Activated naive CD4-positive, alpha-beta T cell treated with anti-CD3 and anti-CD28 coated beads for 36 hours (primary cell): ENCODE measurements around the gene BBC3. TPM values are rescaled to one million over a fixed set of nuclear protein-coding genes. Genes with fewer than 3 reads are reported as not detected.
A peak's percentile ranks its signal among the peaks of the same experiment; 100 is the strongest.
"Not testable (repeated sequence)": the region's sequence is repeated elsewhere in the genome, so short reads cannot be mapped to it uniquely, and the experiment has no call there.

Experiments
- CTCF ChIA-PET: fragments of 350-600 bp; sonication (Branson Sonifier 250); formaldehyde crosslinking; loops from one replicate; lab custom pipeline; 2021; ENCODE audit warnings: antibody characterized with exemption; lab: Charles Lee
- DNase-seq: peaks from one replicate; pipeline ENCODE4 v3.0.0-alpha.2; 2020
- H3K27ac Mint-ChIP-seq: one replicate; pipeline ENCODE4 v1.8.0; 2021; ENCODE audit warnings: mild to moderate bottlenecking, mixed read lengths
- H3K27me3 Mint-ChIP-seq: one replicate; pipeline ENCODE4 v1.8.0; 2021; ENCODE audit warnings: low read depth, mixed read lengths
- H3K36me3 Mint-ChIP-seq: one replicate; pipeline ENCODE4 v1.8.0; 2021; ENCODE audit warnings: low read depth, mixed read lengths
- H3K4me1 Mint-ChIP-seq: one replicate; pipeline ENCODE4 v1.8.0; 2021; ENCODE audit warnings: low read depth, mixed read lengths
- H3K4me3 Mint-ChIP-seq: one replicate; pipeline ENCODE4 v1.8.0; 2021; ENCODE audit warnings: mild to moderate bottlenecking, moderate library complexity, mixed read lengths
- H3K9me3 Mint-ChIP-seq: one replicate; pipeline ENCODE4 v1.8.0; 2021; ENCODE audit warnings: mixed read lengths
- intact Hi-C: fragments of 100-400 bp; cut with micrococcal nuclease; formaldehyde crosslinking; loops from one replicate; pipeline ENCODE4 v1.15.1; 2023
- total RNA-seq, 2 experiments: library from RNA; stranded (reverse); gene quantifications; one replicate each; pipeline ENCODE4 v1.2.3, GENCODE V29; 2021

BBC3 gene
- total RNA-seq, 2 experiments from 2014 or later: 55.9 to 59.5 TPM

DNA sequence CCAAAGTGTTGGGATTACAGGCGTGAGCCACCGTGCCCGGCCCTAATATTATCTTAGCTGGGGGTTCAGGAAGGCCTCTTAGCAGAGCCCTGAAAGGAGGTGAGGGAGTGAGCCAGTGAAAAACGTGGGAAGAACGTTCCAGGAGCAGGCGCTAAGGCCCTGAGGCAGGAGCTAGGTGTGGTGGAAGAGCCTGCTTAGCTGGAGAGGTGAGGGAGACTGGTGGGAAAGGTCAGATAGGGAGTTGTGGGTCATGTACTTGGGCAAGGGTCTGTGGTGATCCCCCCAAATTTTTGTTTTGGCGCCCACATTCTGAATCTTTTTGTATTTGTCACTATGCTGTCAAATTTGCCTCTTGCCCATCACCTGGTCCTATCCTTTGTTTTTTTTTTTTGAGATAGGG lies 38.6 kb upstream of the BBC3 start:
- DNase-seq: no peak
- peaks cover 10% of the 10 kb centered on the region for H3K4me1 Mint-ChIP-seq
- no peak overlapping the region for H3K4me3 Mint-ChIP-seq
- intact Hi-C loops: no loop called here
- CTCF ChIA-PET: interaction anchor here (0.6 kb wide), 1 partner anchor 11 kb away, joined by 3 read pairs; no protein-coding TSS in a partner anchor
- H3K9me3 Mint-ChIP-seq: no peaks in the 10 kb centered on the region
- H3K27ac Mint-ChIP-seq: no peak overlapping the region
- peaks cover 23% of the 10 kb centered on the region for H3K36me3 Mint-ChIP-seq
- H3K27me3 Mint-ChIP-seq: no peaks in the 10 kb centered on the region

DNA sequence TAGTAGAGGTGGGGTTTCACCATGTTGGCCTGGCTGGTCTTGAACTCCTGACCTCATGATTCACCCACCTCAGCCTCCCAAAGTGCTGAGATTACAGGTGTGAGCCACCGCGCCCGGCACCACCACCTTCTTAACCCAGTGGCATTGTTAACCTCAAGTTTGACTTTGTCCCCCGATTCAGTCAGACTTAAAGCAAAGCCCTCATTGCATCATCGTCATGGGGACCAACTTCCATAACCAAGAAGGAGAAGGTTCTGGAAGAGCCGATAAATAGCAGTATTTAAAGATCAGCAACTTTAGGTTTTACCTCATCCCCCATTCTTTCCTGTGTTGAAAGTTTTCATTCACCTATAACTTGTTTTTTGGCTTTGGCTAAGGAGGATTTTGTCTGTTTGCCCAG lies 37.0 kb upstream of the BBC3 start:
- Mint-ChIP-seq H3K27me3 (no peaks in the 10 kb centered on the region), H3K27ac (no peak overlapping the region), H3K4me1 (peaks cover 9% of the 10 kb centered on the region), H3K9me3 (no peaks in the 10 kb centered on the region), H3K36me3 (peaks cover 27% of the 10 kb centered on the region), H3K4me3 (no peak overlapping the region)
- CTCF ChIA-PET: no interaction called here
- no peak for DNase-seq
- intact Hi-C loops: no loop called here

DNA sequence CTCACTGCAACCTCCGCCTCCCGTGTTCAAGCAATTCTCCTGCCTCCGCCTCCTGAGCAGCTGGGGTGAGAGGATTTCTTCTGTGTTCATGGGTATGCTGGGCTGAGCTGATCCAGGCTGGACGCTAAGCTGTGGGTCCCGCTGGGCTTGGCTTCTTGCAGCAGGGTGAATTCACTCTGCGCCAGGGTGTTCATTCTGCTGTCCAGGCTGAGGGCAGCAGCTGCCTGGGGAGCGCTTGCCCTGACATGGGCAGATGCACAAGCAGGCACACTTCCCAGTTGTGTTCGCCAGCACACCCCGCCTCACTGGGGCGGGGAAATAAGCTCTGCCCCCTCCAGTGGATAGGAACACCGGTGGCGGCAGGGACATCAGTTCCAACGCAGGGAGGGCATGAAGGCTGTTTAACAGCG lies 36.4 kb upstream of the BBC3 start:
- DNase-seq: no peak
- Mint-ChIP-seq H3K27ac (no peak overlapping the region), H3K4me3 (no peak overlapping the region), H3K4me1 (peaks cover 2% of the 10 kb centered on the region), H3K9me3 (no peaks in the 10 kb centered on the region), H3K27me3 (no peaks in the 10 kb centered on the region), H3K36me3 (peaks cover 28% of the 10 kb centered on the region)
- CTCF ChIA-PET: interaction anchor here (0.6 kb wide), 1 partner anchor 230 kb away, joined by 3 read pairs; no protein-coding TSS in a partner anchor
- intact Hi-C loops: no loop called here

DNA sequence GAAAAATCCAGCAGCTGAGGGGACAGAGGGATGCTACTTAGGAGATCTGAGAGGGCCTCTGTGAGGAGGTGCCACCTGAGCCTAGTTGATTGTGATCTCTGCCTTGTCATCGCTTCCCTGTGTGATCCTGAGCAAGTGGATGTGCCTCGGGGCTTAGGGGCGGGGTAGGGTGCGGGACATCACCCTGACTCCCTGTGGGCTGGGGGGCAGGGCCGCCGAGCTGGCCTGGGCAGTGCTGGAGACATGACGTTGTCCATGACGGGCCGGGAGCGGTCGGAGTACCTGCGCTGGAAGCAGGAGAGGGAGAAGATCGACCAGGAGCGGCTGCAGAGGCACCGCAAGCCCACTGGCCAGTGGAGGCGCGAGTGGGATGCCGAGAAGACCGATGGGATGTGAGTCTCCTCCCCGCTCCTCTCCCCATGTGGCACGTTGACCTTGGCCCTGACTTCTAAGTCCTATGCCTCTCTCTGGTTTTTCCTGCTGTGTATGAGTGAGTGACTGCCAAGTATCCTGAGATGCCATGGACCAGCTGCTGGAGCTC lies 35.5 kb upstream of the BBC3 start:
- H3K9me3 Mint-ChIP-seq: no peaks in the 10 kb centered on the region
- no peaks in the 10 kb centered on the region for H3K27me3 Mint-ChIP-seq
- CTCF ChIA-PET: interaction anchor here (0.6 kb wide), 1 partner anchor 230 kb away, joined by 3 read pairs; no protein-coding TSS in a partner anchor
- intact Hi-C loops: no loop called here
- peaks cover 33% of the 10 kb centered on the region for H3K36me3 Mint-ChIP-seq
- H3K27ac Mint-ChIP-seq: no peak overlapping the region
- DNase-seq: no peak
- no peaks in the 10 kb centered on the region for H3K4me1 Mint-ChIP-seq
- no peak overlapping the region for H3K4me3 Mint-ChIP-seq

DNA sequence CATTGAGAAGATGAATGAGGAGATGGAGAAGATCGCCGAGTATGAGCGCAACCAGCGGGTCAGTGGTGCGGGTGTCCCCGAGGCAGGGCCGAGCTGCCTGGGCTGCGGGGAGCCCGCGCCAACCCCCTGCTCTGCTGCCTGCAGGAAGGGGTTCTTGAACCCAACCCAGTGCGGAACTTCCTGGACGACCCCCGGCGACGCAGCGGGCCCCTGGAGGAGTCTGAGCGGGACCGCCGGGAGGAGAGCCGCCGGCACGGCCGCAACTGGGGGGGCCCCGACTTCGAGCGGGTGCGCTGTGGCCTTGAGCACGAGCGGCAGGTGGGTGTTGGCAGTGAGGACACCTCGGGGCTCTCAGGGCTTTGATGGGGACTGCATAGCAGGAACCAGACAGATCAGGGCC lies 33.6 kb upstream of the BBC3 start:
- Mint-ChIP-seq H3K36me3 (peaks cover 38% of the 10 kb centered on the region), H3K4me3 (no peak overlapping the region), H3K27me3 (no peaks in the 10 kb centered on the region), H3K27ac (no peak overlapping the region), H3K9me3 (no peaks in the 10 kb centered on the region), H3K4me1 (peaks cover 11% of the 10 kb centered on the region)
- intact Hi-C loops: no loop called here
- no peak for DNase-seq
- CTCF ChIA-PET: no interaction called here

DNA sequence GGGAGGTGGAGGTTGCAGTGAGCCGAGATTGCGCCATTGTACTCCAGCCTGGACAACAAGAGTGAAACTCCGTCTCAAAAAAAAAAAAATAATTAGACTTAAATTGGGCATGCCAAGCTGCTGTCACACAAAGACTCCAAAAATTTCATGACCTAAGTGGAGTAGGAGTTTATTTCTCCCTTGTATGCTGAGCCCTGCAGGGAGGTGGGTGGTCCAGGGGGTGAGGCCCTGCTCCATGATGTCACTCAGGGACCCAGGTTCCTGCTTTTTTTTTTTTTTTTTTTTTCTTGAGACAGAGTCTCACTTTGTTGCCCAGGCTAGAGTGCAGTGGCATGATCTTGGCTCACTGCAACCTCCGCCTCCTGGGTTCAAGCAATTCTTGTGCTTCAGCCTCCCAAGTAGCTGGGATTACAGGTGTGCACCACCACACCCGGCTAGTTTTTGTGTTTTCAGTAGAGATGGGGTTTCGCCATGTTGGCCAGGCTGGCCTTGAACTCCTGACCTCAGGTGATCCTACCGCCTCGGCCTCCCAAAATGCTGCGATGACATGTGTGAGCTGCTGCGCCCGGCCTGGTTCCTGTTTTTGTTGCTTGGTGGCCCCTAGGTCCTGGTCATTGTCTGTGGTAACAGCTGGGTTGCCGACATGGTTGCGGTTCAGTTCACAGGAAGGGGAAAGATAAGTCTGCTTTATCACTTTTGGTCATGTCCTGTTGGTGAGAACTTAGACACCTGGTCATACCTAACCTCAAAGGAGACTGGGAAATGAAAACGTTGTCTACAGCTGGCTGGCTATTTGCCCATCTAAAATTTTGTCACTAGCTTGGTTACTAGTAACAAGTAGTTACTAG lies 31.2 kb upstream of the BBC3 start:
- CTCF ChIA-PET: interaction anchor here (1.0 kb wide), 1 partner anchor 15 kb away, joined by 3 read pairs; no protein-coding TSS in a partner anchor
- H3K4me3 Mint-ChIP-seq, H3K9me3 Mint-ChIP-seq, intact Hi-C loops, DNase-seq, H3K27me3 Mint-ChIP-seq, H3K27ac Mint-ChIP-seq: not testable (repeated sequence)
- Mint-ChIP-seq H3K36me3 (peaks cover 59% of the 10 kb centered on the region), H3K4me1 (peaks cover 36% of the 10 kb centered on the region)

DNA sequence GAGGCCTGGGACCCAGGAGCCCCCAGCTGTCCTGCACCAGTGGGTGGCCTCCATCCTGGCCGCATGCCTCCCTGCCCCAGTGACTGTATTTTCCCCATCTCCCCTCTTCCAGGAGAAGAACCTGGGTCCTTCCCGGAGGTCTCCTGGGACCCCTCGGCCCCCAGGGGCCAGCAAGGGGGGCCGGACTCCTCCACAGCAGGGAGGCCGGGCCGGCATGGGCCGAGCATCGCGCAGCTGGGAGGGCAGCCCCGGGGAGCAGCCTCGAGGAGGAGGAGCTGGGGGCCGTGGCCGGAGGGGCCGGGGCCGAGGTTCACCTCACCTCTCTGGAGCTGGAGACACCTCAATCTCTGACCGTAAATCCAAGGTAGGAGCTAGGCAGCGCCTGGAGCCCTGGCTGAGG lies 29.5 kb upstream of the BBC3 start:
- no peak for DNase-seq
- H3K4me3 Mint-ChIP-seq: no peak overlapping the region
- CTCF ChIA-PET: no interaction called here
- no peak overlapping the region for H3K27ac Mint-ChIP-seq
- no peaks in the 10 kb centered on the region for H3K9me3 Mint-ChIP-seq
- peaks cover 53% of the 10 kb centered on the region for H3K36me3 Mint-ChIP-seq
- H3K27me3 Mint-ChIP-seq: no peaks in the 10 kb centered on the region
- intact Hi-C loops: no loop called here
- H3K4me1 Mint-ChIP-seq: peaks cover 39% of the 10 kb centered on the region

DNA sequence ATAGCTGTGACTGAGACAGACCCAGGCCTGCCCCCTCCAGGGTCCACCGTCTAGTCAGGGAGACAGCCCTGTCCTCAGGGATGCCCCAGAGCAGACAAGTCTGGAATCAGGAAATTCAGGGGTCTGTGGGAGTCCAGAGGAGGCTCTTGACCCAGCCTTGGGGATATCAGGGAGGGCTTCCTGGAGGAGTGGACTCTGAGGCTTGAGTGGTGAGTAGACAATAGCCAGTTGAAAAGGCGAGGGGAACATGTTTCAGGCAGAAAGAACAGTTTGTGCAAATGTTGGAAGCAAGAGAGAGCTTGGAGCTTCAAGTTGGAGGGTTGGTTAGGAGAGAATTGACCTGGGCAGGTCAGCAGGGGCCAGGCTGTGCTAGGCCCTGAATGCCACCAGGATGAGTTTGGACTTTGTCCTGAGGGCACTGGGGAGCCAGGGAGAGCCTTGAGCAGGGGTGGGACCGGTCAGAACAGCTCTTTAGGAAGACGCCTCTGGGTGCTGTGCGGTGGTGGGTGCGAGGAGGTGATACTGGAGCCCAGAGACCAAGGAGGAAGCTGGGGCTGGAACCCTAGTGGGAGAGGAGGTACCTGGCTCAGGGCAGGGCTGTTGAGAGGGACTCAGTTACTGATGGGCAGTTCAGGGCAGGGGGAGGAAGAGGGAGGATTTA lies 28.0 kb upstream of the BBC3 start:
- Mint-ChIP-seq H3K9me3 (no peaks in the 10 kb centered on the region), H3K36me3 (peaks cover 44% of the 10 kb centered on the region), H3K4me3 (peak overlapping the region; percentile 88), H3K4me1 (peaks cover 39% of the 10 kb centered on the region), H3K27ac (peak overlapping the region; percentile 11), H3K27me3 (no peaks in the 10 kb centered on the region)
- intact Hi-C loops: loop anchor here (5.0 kb wide), 2 partner anchors 397 to 542 kb away; partner anchors contain the start of genes ARHGAP35 and PRKD2
- CTCF ChIA-PET: interaction anchor here (1.3 kb wide), 1 partner anchor 10 kb away, joined by 3 read pairs; no protein-coding TSS in a partner anchor
- DNase-seq: no peak

DNA sequence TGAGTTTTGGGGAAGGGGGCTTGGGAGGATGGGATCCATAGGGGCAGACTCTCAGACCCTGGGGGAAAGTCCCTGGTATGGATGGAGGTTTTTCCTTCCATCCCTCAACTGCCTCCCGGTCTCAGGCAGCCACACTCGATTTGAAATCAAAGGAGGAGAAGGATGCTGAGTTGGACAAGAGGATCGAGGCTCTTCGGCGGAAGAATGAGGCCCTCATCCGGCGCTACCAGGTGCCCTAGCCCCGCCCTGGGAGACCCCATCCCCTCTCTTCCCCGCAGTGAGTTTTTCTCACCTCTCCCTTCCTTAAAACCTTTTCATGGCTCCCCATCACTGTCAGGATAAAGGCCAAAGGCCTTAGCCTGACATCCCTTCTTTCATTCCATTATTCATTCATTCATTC lies 27.4 kb upstream of the BBC3 start:
- CTCF ChIA-PET: interaction anchor here (1.3 kb wide), 1 partner anchor 11 kb away, joined by 3 read pairs; no protein-coding TSS in a partner anchor
- no peaks in the 10 kb centered on the region for H3K9me3 Mint-ChIP-seq
- no peaks in the 10 kb centered on the region for H3K27me3 Mint-ChIP-seq
- peak overlapping the region; percentile 88 for H3K4me3 Mint-ChIP-seq
- peak overlapping the region; percentile 96 for H3K27ac Mint-ChIP-seq
- no peak for DNase-seq
- peaks cover 44% of the 10 kb centered on the region for H3K36me3 Mint-ChIP-seq
- intact Hi-C loops: loop anchor here (5.0 kb wide), 2 partner anchors 396 to 541 kb away; partner anchors contain the start of genes ARHGAP35 and PRKD2
- peaks cover 39% of the 10 kb centered on the region for H3K4me1 Mint-ChIP-seq

DNA sequence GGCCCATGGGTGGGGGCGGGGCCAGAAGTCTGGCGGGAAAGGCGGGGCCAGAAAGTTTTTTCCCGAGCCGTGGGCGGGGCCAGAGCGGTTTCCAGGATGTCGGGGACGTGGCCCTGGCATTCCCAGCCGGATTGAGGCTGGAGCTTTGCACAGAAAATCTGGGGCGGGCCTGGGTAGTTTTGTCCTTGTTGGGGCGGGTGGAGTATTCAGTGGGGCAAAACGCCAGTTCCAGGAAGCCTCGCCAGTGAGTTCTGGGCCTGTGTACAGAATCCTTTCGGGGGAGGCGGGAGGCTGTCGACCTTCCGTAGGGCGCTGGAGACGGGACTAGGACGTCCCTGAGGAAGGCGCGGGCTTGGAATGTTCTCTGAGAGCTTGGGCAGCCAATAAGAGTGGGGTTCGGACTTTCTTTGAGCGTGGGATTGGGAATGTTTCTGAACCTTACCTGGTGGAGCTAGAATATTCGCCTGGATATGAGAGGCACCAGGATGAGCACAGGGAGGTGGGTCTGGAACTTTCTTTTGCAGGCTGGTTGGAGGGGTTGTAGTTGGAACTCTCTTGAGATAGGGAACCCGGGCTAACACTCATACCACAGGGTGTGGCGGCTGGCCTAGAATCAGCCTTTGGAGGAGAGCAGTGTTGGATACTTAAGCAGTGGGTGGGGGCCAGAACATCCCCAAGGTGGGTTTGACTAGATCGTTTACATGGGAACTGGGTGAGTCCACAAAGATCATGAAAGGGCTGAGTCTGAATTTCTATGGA lies 26.6 kb upstream of the BBC3 start:
- peak overlapping the region; percentile 96 for H3K27ac Mint-ChIP-seq
- intact Hi-C loops: loop anchor here (1.0 to 5.0 kb wide), 7 partner anchors 17 to 540 kb away; partner anchors contain the start of genes ARHGAP35, DHX34, INAFM1 and NAPA
- peaks cover 39% of the 10 kb centered on the region for H3K4me1 Mint-ChIP-seq
- H3K27me3 Mint-ChIP-seq: no peaks in the 10 kb centered on the region
- CTCF ChIA-PET: interaction anchor here (2.8 kb wide), 1 partner anchor 10 kb away, joined by 17 read pairs; no protein-coding TSS in a partner anchor
- no peak for DNase-seq
- peaks cover 44% of the 10 kb centered on the region for H3K36me3 Mint-ChIP-seq
- H3K4me3 Mint-ChIP-seq: peak overlapping the region; percentile 88
- no peaks in the 10 kb centered on the region for H3K9me3 Mint-ChIP-seq

DNA sequence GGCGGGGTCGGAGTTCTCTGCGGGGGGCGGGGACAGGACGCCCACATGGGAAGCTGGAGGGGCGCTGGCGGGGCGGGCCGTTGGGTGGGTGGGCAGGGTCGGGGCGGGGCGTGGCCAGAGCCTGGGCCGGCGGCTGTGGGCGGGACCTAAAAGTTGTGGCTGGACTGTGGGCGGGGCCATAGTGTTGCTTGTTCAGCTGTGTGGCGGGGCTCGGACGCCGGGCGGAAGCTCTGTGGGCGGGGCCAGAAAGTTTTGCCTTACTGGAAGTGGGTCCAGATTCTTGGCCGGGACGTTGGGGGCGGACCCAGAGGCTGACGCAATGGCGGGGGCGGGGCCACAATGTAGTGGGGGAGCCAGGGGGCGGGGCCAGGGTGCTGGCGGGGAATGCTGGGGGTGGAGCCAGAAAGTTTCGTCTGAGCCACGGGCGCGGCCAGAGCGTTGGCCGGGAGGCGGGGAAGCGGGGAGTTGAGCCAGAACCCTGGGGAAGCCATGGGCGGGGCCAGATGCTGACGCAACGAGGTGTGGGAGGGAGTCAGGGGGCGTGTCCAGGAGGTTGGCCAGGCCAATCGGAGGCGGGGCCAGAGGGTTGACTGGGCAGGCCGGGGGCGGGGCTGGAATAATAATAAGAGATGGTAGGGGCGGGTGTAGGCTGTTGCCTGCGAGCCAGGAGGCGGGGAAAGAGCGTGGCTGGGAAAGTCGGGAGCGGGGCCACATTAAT lies 25.9 kb upstream of the BBC3 start:
- intact Hi-C loops: loop anchor here (1.0 to 5.0 kb wide), 13 partner anchors 13 to 540 kb away; partner anchors contain the start of genes ARHGAP35, DHX34, INAFM1 and NAPA

More for the DNA sequence above, 25.9 kb upstream of the BBC3 start:
- Mint-ChIP-seq H3K27ac (peak overlapping the region; percentile 96), H3K9me3 (no peaks in the 10 kb centered on the region), H3K4me1 (peaks cover 39% of the 10 kb centered on the region), H3K27me3 (no peaks in the 10 kb centered on the region), H3K36me3 (peaks cover 40% of the 10 kb centered on the region), H3K4me3 (peak overlapping the region; percentile 88)
- peak; percentile 100 for DNase-seq
- CTCF ChIA-PET: interaction anchor here (1.2 to 2.8 kb wide), 5 partner anchors 9 to 244 kb away, joined by 4 to 20 read pairs (median 7); no protein-coding TSS in a partner anchor
